ENCODE results near the gene ZNF787. TPM values are rescaled to one million over a fixed set of nuclear protein-coding genes. Genes with fewer than 3 reads are reported as not detected.

Gene ZNF787
- total and polyA plus RNA-seq, 2 of the 13 experiments (the other 11 are each of a cell fraction or from before 2014, with no cell fraction given): 15.1 to 42.8 TPM

DNA sequence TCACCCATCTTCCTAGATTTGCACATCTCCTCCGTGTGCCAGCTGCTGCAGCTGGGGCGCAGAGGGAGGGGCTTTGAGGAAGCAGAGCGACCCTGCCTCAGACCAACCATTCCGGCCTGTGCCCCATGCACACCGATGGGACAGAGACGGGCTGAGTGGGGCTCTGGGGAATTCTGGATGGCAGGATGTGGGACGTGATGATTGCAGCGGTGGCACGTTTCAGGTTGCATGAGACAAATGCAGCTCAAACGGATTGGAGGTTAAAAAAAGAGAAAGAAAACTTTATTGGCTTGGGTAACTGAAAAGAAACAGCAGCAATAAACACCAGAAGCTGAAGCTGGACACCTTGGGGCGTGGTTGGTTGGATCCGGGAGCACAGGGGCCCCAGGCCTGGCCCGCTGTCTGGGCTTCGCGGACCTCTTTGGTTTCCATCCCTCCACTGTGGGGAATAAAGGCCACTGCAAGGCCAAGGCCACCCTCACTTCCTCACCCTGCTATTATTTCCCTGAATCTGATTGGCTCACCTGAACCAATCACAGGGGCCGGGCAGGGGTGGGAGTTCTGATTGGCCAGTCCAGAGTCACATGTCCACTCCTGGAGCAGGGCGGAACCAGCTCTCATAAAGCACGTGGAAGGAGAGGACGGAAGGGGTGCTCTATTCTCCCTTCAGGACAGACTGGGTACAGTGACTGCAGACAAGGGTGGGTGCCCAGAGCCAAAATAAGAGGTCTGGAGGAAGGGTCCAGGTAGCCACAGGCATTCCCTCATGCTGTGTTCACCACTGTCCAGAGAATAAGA, 6.1 kb upstream of the ZNF787 start (continued):
- TF ChIP-seq ETS1 (CRISPR knock-in tag; IDR thresholded peaks at IDR 0.05) (no peak), ZNF570 (CRISPR knock-in tag; IDR thresholded peaks at IDR 0.05; ENCODE audit: borderline replicate concordance) (no peak), ZMYM4 (CRISPR knock-in tag; IDR thresholded peaks at IDR 0.05) (0 out of 2 replicates have a peak, but pooled peaks have one; percentile 24), KDM3A (CRISPR knock-in tag; IDR thresholded peaks at IDR 0.05; ENCODE audit: low read depth) (no peak), SOX6 (IDR thresholded peaks at IDR 0.05) (no peak), SOX6 (CRISPR knock-in tag; IDR thresholded peaks at IDR 0.05) (0 out of 2 replicates have a peak, but pooled peaks have one; percentile 9), PCBP1 (IDR thresholded peaks at IDR 0.05; ENCODE audit: borderline replicate concordance, low read depth, low read length) (no peak), ELK4 (CRISPR knock-in tag; IDR thresholded peaks at IDR 0.05; ENCODE audit: borderline replicate concordance) (no peak), HOXA9 (CRISPR knock-in tag; IDR thresholded peaks at IDR 0.05; ENCODE audit: borderline replicate concordance) (no peak), FOXC1 (CRISPR knock-in tag; IDR thresholded peaks at IDR 0.05; ENCODE audit: borderline replicate concordance) (no peak), TBP (CRISPR knock-in tag; IDR thresholded peaks at IDR 0.05) (no peak), HNRNPH1 (optimal IDR thresholded peaks at IDR 0.05; ENCODE audit: low read depth, low read length) (no peak), ZNF143 (CRISPR knock-in tag; IDR thresholded peaks at IDR 0.05) (no peak), ZNF235 (CRISPR knock-in tag; IDR thresholded peaks at IDR 0.05; ENCODE audit: borderline replicate concordance) (no peak), TARDBP (CRISPR knock-in tag; IDR thresholded peaks at IDR 0.05) (no peak), ZBTB1 (CRISPR knock-in tag; IDR thresholded peaks at IDR 0.05; ENCODE audit: borderline replicate concordance) (no peak), HNRNPL (IDR thresholded peaks at IDR 0.05; ENCODE audit: low read depth, low read length) (no peak), ZNF703 (CRISPR knock-in tag; IDR thresholded peaks at IDR 0.05; ENCODE audit: borderline replicate concordance) (no peak), NCOR1 (IDR thresholded peaks at IDR 0.05; ENCODE audit: borderline replicate concordance, low read length) (no peak), NR2F1 (CRISPR knock-in tag; IDR thresholded peaks at IDR 0.05) (no peak)
- TF ChIP-seq, protein P1, sequence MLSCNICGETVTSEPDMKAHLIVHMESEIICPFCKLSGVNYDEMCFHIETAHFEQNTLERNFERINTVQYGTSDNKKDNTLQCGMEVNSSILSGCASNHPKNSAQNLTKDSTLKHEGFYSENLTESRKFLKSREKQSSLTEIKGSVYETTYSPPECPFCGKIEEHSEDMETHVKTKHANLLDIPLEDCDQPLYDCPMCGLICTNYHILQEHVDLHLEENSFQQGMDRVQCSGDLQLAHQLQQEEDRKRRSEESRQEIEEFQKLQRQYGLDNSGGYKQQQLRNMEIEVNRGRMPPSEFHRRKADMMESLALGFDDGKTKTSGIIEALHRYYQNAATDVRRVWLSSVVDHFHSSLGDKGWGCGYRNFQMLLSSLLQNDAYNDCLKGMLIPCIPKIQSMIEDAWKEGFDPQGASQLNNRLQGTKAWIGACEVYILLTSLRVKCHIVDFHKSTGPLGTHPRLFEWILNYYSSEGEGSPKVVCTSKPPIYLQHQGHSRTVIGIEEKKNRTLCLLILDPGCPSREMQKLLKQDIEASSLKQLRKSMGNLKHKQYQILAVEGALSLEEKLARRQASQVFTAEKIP (CRISPR knock-in tag; IDR thresholded peaks at IDR 0.05; ENCODE audit: borderline replicate concordance): no peak
- TF ChIP-seq, protein P2, sequence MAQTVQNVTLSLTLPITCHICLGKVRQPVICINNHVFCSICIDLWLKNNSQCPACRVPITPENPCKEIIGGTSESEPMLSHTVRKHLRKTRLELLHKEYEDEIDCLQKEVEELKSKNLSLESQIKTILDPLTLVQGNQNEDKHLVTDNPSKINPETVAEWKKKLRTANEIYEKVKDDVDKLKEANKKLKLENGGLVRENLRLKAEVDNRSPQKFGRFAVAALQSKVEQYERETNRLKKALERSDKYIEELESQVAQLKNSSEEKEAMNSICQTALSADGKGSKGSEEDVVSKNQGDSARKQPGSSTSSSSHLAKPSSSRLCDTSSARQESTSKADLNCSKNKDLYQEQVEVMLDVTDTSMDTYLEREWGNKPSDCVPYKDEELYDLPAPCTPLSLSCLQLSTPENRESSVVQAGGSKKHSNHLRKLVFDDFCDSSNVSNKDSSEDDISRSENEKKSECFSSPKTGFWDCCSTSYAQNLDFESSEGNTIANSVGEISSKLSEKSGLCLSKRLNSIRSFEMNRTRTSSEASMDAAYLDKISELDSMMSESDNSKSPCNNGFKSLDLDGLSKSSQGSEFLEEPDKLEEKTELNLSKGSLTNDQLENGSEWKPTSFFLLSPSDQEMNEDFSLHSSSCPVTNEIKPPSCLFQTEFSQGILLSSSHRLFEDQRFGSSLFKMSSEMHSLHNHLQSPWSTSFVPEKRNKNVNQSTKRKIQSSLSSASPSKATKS (CRISPR knock-in tag; IDR thresholded peaks at IDR 0.05): no peak
- TF ChIP-seq, protein P3, sequence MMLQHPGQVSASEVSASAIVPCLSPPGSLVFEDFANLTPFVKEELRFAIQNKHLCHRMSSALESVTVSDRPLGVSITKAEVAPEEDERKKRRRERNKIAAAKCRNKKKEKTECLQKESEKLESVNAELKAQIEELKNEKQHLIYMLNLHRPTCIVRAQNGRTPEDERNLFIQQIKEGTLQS (CRISPR knock-in tag; IDR thresholded peaks at IDR 0.05): no peak

Measured in HepG2 (cell line).